Heart right ventricle (tissue), 16 donors: ENCODE results near the gene REEP6. TPM values are rescaled to one million over a fixed set of nuclear protein-coding genes. Genes with fewer than 3 reads are reported as not detected.
A peak's percentile ranks its signal among the peaks of the same experiment; 100 is the strongest.

ENCODE experiments used
- ATAC-seq, 8 donors: fragments of 200-7000 bp; cut with Tn5 transposase; one replicate each; pipeline ENCODE4 v1.9.1; 2020; ENCODE audit warnings: mild to moderate bottlenecking in 8 of 8, moderate library complexity in 8 of 8, moderate number of reproducible peaks in 1 of 8
- DNase-seq, 2 donors: peaks; one replicate each; pipeline ENCODE4 v3.0.0-alpha.2; 2020
- H3K27ac ChIP-seq, 10 donors: fragments of 200-600 bp; sonication (generic) in 2 of 10; one replicate each; pipeline versions ENCODE4 v1.5.0 to v1.8.0; 2020 to 2022; ENCODE audit warnings: mild to moderate bottlenecking in 3 of 10
- H3K27me3 ChIP-seq, 7 donors: fragments of 200-600 bp; one replicate each; pipeline ENCODE4 v1.8.0; 2021 to 2022; ENCODE audit warnings: mild to moderate bottlenecking in 2 of 7
- H3K36me3 ChIP-seq, 9 donors: fragments of 200-600 bp; sonication (generic) in 1 of 9; one replicate each; pipeline versions ENCODE4 v1.5.0 to v1.8.0; 2020 to 2022; ENCODE audit warnings: mild to moderate bottlenecking in 2 of 9
- H3K4me1 ChIP-seq, 9 donors: fragments of 200-600 bp; sonication (generic) in 1 of 9; one replicate each; pipeline versions ENCODE4 v1.5.0 to v1.8.0; 2020 to 2022; ENCODE audit warnings: mild to moderate bottlenecking in 4 of 9
- H3K4me3 ChIP-seq, 10 donors: fragments of 200-600 bp; sonication (generic) in 2 of 10; one replicate each; pipeline versions ENCODE4 v1.5.0 to v1.8.0; 2020 to 2022; ENCODE audit warnings: mild to moderate bottlenecking in 7 of 10, moderate library complexity in 2 of 10
- H3K9me3 ChIP-seq, 11 donors: fragments of 200-600 bp in 10 of 11; sonication (generic) in 2 of 11; one replicate each; pipeline versions ENCODE4 v1.5.0 to v1.8.0; 2013 to 2022; ENCODE audit warnings: mild to moderate bottlenecking in 2 of 11, control low read depth in 1 of 11, moderate library complexity in 1 of 11
- CTCF ChIP-seq, 9 donors: fragments of 200-600 bp; sonication (generic) in 2 of 9; IDR thresholded peaks; one replicate each; pipeline versions ENCODE4 v1.5.0 to v1.8.0; 2021 to 2022; ENCODE audit warnings: antibody characterized with exemption in 9 of 9, mild to moderate bottlenecking in 5 of 9, moderate library complexity in 1 of 9
- WGBS, 2 donors: extraction: QIAGEN DNeasy Blood & Tissue Kit; methylation state at CpG; one replicate each; pipeline ENCODE4 v1.1.7; 2013; ENCODE audit warnings: inconsistent platforms in 1 of 2; 5-methylcytosine and 5-hydroxymethylcytosine counted together
- intact Hi-C, 10 donors: fragments of 100-400 bp; cut with DNase I; formaldehyde crosslinking; loops; one replicate each; pipeline versions ENCODE4 v1.11.1 to v1.14.2; 2022
- polyA plus RNA-seq, 2 donors: library from polyadenylated mRNA; stranded (reverse); fragments of 200-250 nt; gene quantifications; one replicate each; pipeline ENCODE4 v1.2.3, GENCODE V29; 2013
- total RNA-seq, 10 donors: library from RNA; stranded (reverse); fragmentation: NEBNext Ultra II Directional in 3 of 10; extraction: Animal tissue kit (Norgen Biotek cat#: 25700) in 3 of 10; gene quantifications; one replicate each; pipeline versions ENCODE4 v1.2.1 to v1.2.4, GENCODE V29; 2021 to 2023
- donor health status: Arrhythmogenic right ventricular cardiomyopathy.
- donor health status: ischemic (EF 13 %, LVEDD 7.1; RV severe dilation, severe dysfunction).
- donor health status: healthy with polysubstance abuse.
- donor health status: DM: no; HTN: yes; CAD: no.
- donor health status: DM: no; HTN: no; CAD: no.
- donor health status: ischemic (EF 25% LVEDD 6.9; RV normal size, moderate dysfunction).
- donor health status: ischemic (EF 25% LVEDD 5.7; RV mildly dilated, moderate dysfunction).
- donor health status: healthy.
- donor health status: DM: yes; HTN: yes; CAD: no.
- donor health status: Ischemic cardiomyopathy.
- donor health status: ischemic (EF 35%, LVEDD 5.7; RV mildly dilated, moderate dysfunction).
- donor health status: nonischemic (EF 11% LVEDD 7.7; RV severe dilation, severe dysfunction).
- donor health status: DM: yes; HTN: yes; CAD: no.
- donor health status: PGD.
- donor health status: ischemic (EF 29% LVEDD 5.4; RV normal size, mild dysfunction).
- donor health status: nonischemic (EF 23%, LVEDD 6.1; RV moderate dilation, normal function).

The REEP6 gene
- total and polyA plus RNA-seq, 12 donors = 1.8 to 5.0 (median 3.8) TPM

GRCh38 chr19:1459479-1459878 is 31.5 kb upstream of the REEP6 start:
- Histone ChIP-seq H3K9me3 (no peaks in the 10 kb centered on the region), H3K4me1 (peaks cover 0 to 28% (median 22%) of the 10 kb centered on the region in 9 donors), H3K27ac (no peak overlapping the region), H3K4me3 (no peak overlapping the region), H3K27me3 (peaks cover 22 to 54% (median 37%) of the 10 kb centered on the region in 7 donors), H3K36me3 (peaks cover 0 to 18% (median 0%) of the 10 kb centered on the region in 9 donors)
- intact Hi-C loops = no loop called here
- TF ChIP-seq CTCF (IDR thresholded peaks at IDR 0.05) = no peak
- ATAC-seq (no peak), DNase-seq (no peak)
- WGBS, 2 donors = 70 to 80% methylated on average over 9 of the region's 9 CpGs

GRCh38 chr19:1460033-1460995 is 30.7 kb upstream of the REEP6 start:
- no peak for ATAC-seq
- intact Hi-C loops = loop anchor here in 2 of 10 donors (10.0 kb wide), 1 partner anchor 54 kb away; the partner anchor contains the start of gene ADAMTSL5 (in 2 of the 2)
- TF ChIP-seq CTCF (IDR thresholded peaks at IDR 0.05) = no peak
- 93 to 94% methylated on average over 36 of the region's 36 CpGs for WGBS, 2 donors
- DNase-seq = no peak
- peaks cover 19 to 54% (median 33%) of the 10 kb centered on the region in 7 donors for H3K27me3 ChIP-seq
- H3K27ac ChIP-seq = no peak overlapping the region
- peaks cover 0 to 18% (median 0%) of the 10 kb centered on the region in 9 donors for H3K36me3 ChIP-seq
- H3K4me1 ChIP-seq = peaks cover 0 to 24% (median 18%) of the 10 kb centered on the region in 9 donors
- no peak overlapping the region for H3K4me3 ChIP-seq
- H3K9me3 ChIP-seq = no peaks in the 10 kb centered on the region

GRCh38 chr19:1461862-1462261 is 29.1 kb upstream of the REEP6 start:
- intact Hi-C loops = loop anchor here in 2 of 10 donors (10.0 kb wide), 1 partner anchor 53 kb away; the partner anchor contains the start of gene ADAMTSL5 (in 2 of the 2)
- DNase-seq (peak in 1 of 2 donors; percentile 11), ATAC-seq (no peak)
- no peak overlapping the region for H3K4me3 ChIP-seq
- peaks cover 0 to 18% (median 0%) of the 10 kb centered on the region in 9 donors for H3K36me3 ChIP-seq
- peaks cover 5 to 24% (median 20%) of the 10 kb centered on the region in 9 donors for H3K4me1 ChIP-seq
- H3K9me3 ChIP-seq = no peaks in the 10 kb centered on the region
- no peak overlapping the region for H3K27ac ChIP-seq
- H3K27me3 ChIP-seq = peaks cover 11 to 54% (median 33%) of the 10 kb centered on the region in 7 donors
- 95% methylated on average over 24 of the region's 24 CpGs for WGBS, 2 donors
- no peak for TF ChIP-seq CTCF (IDR thresholded peaks at IDR 0.05)
